Motor neuron (in vitro differentiated cells): Measurements from ENCODE around the gene CNTLN. TPM values are rescaled to one million over a fixed set of nuclear protein-coding genes. Genes with fewer than 3 reads are reported as not detected.

Experiments used
- ATAC-seq, 8 experiments: fragments of 200-7000 bp; cut with Tn5 transposase; replicated peaks in 6 of 8; 2 replicates each; pipeline ENCODE4 v1.8.0; 2021; ENCODE audit warnings: mild to moderate bottlenecking in 8 of 8, moderate library complexity in 8 of 8
- H3K27ac ChIP-seq, 2 donors: fragments of 250-450 bp; sonication (Bioruptor Pico); 2 replicates each; pipeline ENCODE4 v1.9.0; 2021; ENCODE audit warnings: antibody characterized with exemption in 2 of 2, mild to moderate bottlenecking in 2 of 2, moderate library complexity in 1 of 2
- H3K4me1 ChIP-seq, 2 donors: fragments of 250-450 bp; sonication (Bioruptor Pico); replicated peaks in 1 of 2; 2 replicates each; pipeline ENCODE4 v1.6.1; 2021; ENCODE audit warnings: antibody characterized with exemption in 2 of 2, mild to moderate bottlenecking in 2 of 2, moderate library complexity in 1 of 2
- H3K4me3 ChIP-seq, 5 donors: fragments of 250-450 bp; sonication (Bioruptor Pico); 2 replicates each; pipeline ENCODE4 v1.9.0; 2021; ENCODE audit warnings: antibody characterized with exemption in 5 of 5, mild to moderate bottlenecking in 5 of 5, moderate library complexity in 4 of 5
- WGBS, 10 experiments: fragments of 450-650 bp; shearing (Covaris generic); methylation state at CpG; one replicate each; pipeline ENCODE4 v1.0.0; 2022; 5-methylcytosine and 5-hydroxymethylcytosine counted together
- in situ Hi-C, 9 experiments: fragments of 400-800 bp; cut with MboI; loops; one replicate each; pipeline ENCODE4 v1.15.0; 2021; ENCODE audit warnings: low sequenced_read_pairs in 9 of 9, low pct_unique_long_range_greater_than_20kb in 2 of 9; ENCODE audit not compliant: unreplicated experiment in 9 of 9
- total RNA-seq, 8 experiments: library from RNA; unstranded; fragments of 300-600 nt; gene quantifications; 2 replicates each; pipeline versions ENCODE4 v1.2.3 to v1.2.4, GENCODE V29; 2022

The CNTLN gene
- total RNA-seq, 8 experiments from 2014 or later = 6.3 to 19.0 (median 9.3) TPM

- Histone ChIP-seq H3K27ac (no peak overlapping the region), H3K4me1 (no peaks in the 10 kb centered on the region), H3K4me3 (no peak overlapping the region)
- 54 to 95% (median 86%) methylated on average over 1 to 7 of the region's 7 CpGs; no CpG with 5 or more reads in 2 of the 10 experiments for WGBS, 10 experiments
- in situ Hi-C loops = loop anchor here in 7 of 9 experiments (10.0 to 25.0 kb wide), 6 partner anchors 251 to 1501 kb away; partner anchors contain the start of genes RRAGA (in 2 of the 7) and SAXO1 (in 2 of the 7)
- no peak for ATAC-seq
These were observed 401.2 kb downstream of the CNTLN start for GRCh38 chr9:17536027-17536426.

DNA sequence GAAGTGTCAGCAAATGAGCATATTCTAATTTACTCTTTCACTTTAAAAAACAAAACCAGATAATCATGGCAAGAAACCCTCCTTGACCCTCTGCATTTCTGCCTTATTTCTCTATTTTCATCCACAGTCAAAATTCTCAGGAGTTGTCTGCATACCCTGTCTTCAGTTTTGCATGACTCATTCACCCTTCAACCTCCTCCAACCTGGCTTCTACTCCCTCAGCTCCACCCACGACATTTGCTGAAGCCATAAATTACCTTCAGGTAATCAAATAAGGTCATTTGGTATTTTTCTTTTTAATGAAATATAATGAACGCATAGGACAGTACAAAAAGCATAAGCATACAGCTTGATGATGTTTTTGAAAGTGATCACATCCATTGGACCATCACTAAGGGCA, 416.2 kb downstream of the CNTLN start:
- ATAC-seq = peak in 1 of 8 experiments; percentile 19
- no peaks in the 10 kb centered on the region for H3K4me1 ChIP-seq
- 33 to 94% (median 74%) methylated on average over 1 to 2 of the region's 2 CpGs for WGBS, 10 experiments
- in situ Hi-C loops = no loop called here
- no peak overlapping the region for H3K27ac ChIP-seq
- H3K4me3 ChIP-seq = no peak overlapping the region
